Esophagus mucosa (tissue), 1 donor: ENCODE data around the gene DCC. TPM values are rescaled to one million over a fixed set of nuclear protein-coding genes. Genes with fewer than 3 reads are reported as not detected.

Source experiments
- ATAC-seq: fragments of 200-7000 bp; cut with Tn5 transposase; one replicate; pipeline ENCODE4 v1.9.1; 2020
- total RNA-seq: library from RNA; stranded (reverse); gene quantifications from one replicate; pipeline ENCODE4 v1.2.4, GENCODE V29; 2023
- donor health status: DM: yes; HTN: yes; CAD: no.

The DCC gene
- total RNA-seq, result not detected

- no peak for ATAC-seq
These were observed at the start of gene DCC for GRCh38 chr18:52339891-52340371. Gene DCC (plus strand): TSS chr18:52340197. CDS start chr18:52340788, 591 bp downstream.

GRCh38 chr18:52310651-52311050, 29.3 kb upstream of the DCC start:
- no peak for ATAC-seq

- no peak for ATAC-seq
These were observed 28.7 kb upstream of the DCC start for GRCh38 chr18:52311331-52311730.

GRCh38 chr18:52312346-52312745, 27.7 kb upstream of the DCC start:
- no peak for ATAC-seq

- no peak for ATAC-seq
These were observed 26.8 kb upstream of the DCC start for GRCh38 chr18:52313213-52313612.

GRCh38 chr18:52319424-52319983, 20.5 kb upstream of the DCC start:
- ATAC-seq, result no peak

GRCh38 chr18:52322307-52322706, 17.7 kb upstream of the DCC start:
- no peak for ATAC-seq

GRCh38 chr18:52323802-52324201, 16.2 kb upstream of the DCC start:
- ATAC-seq, result no peak

GRCh38 chr18:52325997-52326396, 14.0 kb upstream of the DCC start:
- ATAC-seq, result no peak

- ATAC-seq, result no peak
These were observed 6.1 kb upstream of the DCC start for GRCh38 chr18:52333860-52334259.

GRCh38 chr18:52334307-52334706, 5.7 kb upstream of the DCC start:
- ATAC-seq, result no peak

GRCh38 chr18:52334896-52335295, 5.1 kb upstream of the DCC start:
- ATAC-seq, result no peak

GRCh38 chr18:52337276-52337675, 2.7 kb upstream of the DCC start:
- ATAC-seq, result no peak

- no peak for ATAC-seq
These were observed 557 bp downstream of the DCC start for GRCh38 chr18:52340406-52341102.

GRCh38 chr18:52341103-52341432, 1.1 kb downstream of the DCC start:
- ATAC-seq, result no peak

GRCh38 chr18:52341608-52342381, 1.8 kb downstream of the DCC start:
- no peak for ATAC-seq

GRCh38 chr18:52342456-52342855, 2.5 kb downstream of the DCC start:
- no peak for ATAC-seq

- no peak for ATAC-seq
These were observed 3.1 kb downstream of the DCC start for GRCh38 chr18:52343138-52343537.

- no peak for ATAC-seq
These were observed 3.8 kb downstream of the DCC start for GRCh38 chr18:52343731-52344340.

- no peak for ATAC-seq
These were observed 4.9 kb downstream of the DCC start for GRCh38 chr18:52344881-52345280.

GRCh38 chr18:52345428-52345827, 5.4 kb downstream of the DCC start:
- no peak for ATAC-seq

GRCh38 chr18:52348209-52348608, 8.2 kb downstream of the DCC start:
- ATAC-seq, result no peak

- ATAC-seq, result no peak
These were observed 9.5 kb downstream of the DCC start for GRCh38 chr18:52349498-52349897.
